GM19025 (cell line): ENCODE data around the gene GAREM1.
"Not testable (repeated sequence)": the region's sequence is repeated elsewhere in the genome, so short reads cannot be mapped to it uniquely, and the experiment has no call there.

Source experiments
- ATAC-seq: cut with Tn5 transposase; IDR thresholded peaks from one replicate; pipeline ENCODE4 v1.9.1; 2021; ENCODE audit warnings: mild to moderate bottlenecking, low read depth, moderate library complexity; ENCODE audit not compliant: unreplicated experiment

The GAREM1 gene

GRCh38 chr18:32298171-32298667 lies 172.5 kb downstream of the GAREM1 start:
- no peak for ATAC-seq

GRCh38 chr18:32297579-32298170 lies 173.0 kb downstream of the GAREM1 start:
- ATAC-seq: no peak

- no peak for ATAC-seq
Measured at GRCh38 chr18:32296851-32297250, 173.8 kb downstream of the GAREM1 start.

DNA sequence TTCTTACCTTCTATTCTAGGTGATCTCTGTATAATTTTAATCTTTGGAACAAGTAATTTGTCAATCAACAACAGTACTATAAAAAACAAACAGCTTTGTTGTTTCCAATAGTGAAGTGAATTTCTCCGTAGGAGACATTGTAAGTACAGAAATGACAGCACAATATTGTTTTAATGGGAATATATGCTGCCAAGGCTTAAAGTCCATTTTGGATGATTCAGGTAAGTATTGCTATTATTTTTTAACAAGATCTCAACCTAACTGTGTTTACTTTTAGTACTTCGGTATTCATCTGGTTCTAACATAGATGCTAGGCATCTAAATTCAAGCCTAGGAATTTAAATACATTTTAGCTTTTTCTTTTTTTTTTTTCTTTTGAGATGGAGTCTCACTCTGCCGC lies 175.1 kb downstream of the GAREM1 start:
- no peak for ATAC-seq

DNA sequence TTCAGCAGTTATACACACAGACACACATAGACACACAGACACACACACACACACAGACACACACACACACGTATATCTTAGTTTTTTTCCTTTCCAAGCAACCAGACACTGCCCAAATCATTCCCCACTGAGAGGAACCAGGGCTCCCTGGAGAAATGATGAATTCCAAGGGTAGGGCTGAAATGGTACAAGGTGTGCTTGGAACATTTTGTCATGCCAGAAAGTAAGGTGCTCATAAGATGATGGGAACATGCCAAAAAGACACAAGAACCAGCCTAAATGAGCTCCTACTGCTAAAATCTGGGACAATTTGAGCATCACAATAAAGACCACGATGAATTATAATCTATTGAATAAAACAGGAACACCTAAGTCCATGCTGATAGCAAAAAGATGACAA lies 177.6 kb downstream of the GAREM1 start:
- no peak for ATAC-seq

GRCh38 chr18:32291623-32292022 lies 179.1 kb downstream of the GAREM1 start:
- not testable (repeated sequence) for ATAC-seq

DNA sequence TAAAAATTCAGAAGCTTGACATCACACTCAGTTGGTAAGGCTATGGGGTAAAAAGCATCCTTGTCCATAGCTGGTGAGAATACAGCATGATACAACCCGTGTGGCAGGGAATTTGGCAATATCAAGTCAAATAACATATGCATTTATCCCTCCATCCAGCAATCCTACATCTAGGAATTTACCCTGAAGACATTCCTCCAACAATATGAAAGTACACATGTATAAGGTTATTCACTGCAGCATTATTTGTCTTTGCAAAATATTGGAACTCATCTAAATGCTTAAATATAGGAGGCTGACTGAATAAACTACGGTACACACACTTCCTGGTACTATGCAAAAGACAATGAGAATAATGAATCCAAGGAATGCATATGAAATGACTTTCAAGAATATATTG lies 179.9 kb downstream of the GAREM1 start:
- no peak for ATAC-seq

- ATAC-seq: no peak
Measured at GRCh38 chr18:32289483-32290075, 181.1 kb downstream of the GAREM1 start.

GRCh38 chr18:32287873-32288272 lies 182.8 kb downstream of the GAREM1 start:
- ATAC-seq: no peak

GRCh38 chr18:32287249-32287648 lies 183.4 kb downstream of the GAREM1 start:
- no peak for ATAC-seq

- ATAC-seq: no peak
Measured at GRCh38 chr18:32286749-32287148, 183.9 kb downstream of the GAREM1 start.

GRCh38 chr18:32284284-32284683 lies 186.4 kb downstream of the GAREM1 start:
- ATAC-seq: no peak

- ATAC-seq: no peak
Measured at GRCh38 chr18:32280911-32281310, 189.8 kb downstream of the GAREM1 start.

- ATAC-seq: no peak
Measured at GRCh38 chr18:32280188-32280783, 190.4 kb downstream of the GAREM1 start.

DNA sequence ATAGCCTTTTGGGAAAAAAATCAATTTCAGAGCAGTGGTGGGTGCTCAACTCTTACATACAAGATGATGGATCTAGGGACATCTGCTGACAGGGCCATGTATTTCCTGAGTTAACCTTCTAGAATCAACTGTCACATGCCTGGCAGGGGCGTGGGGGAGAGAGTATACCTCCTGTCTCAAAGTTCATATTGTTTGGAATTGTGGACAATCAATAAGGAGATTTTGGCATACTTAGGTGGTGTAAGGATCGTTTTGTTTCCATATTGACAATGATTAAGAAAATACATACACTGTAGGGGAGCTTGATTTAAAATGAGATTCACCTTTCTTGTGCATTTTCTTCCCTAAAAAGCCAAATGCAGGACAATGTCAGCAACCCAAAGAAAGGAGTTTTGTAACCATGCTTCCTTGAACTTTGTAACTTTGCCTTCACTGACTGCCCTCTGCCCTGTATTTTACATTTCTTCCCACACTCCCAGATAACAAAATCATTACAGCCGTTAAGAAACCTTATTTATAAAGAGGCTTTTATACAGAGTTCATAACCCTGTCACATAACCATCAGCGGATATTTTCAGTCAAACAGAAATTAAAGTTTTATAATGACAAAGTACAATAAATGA lies 192.4 kb downstream of the GAREM1 start:
- ATAC-seq: no peak

DNA sequence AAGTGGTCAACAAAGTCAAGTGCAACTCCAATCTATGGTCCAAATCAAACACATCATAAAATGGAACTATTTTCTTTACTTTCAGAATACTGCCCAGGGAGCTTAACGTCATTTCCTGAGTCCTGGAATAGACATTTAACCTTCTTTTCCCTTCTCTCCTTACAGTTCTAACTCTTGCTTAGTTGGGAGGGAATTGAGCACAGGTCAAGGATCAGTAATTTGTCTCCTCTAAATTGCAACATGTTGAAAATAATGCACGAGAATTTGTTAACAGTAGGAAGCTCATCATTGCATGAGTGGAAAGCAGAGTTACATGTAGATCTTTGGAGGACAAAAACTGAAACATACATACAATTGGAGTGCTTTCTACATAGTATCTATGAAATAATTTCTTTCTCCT lies 193.1 kb downstream of the GAREM1 start:
- no peak for ATAC-seq

GRCh38 chr18:32276906-32277305 lies 193.8 kb downstream of the GAREM1 start:
- ATAC-seq: no peak

DNA sequence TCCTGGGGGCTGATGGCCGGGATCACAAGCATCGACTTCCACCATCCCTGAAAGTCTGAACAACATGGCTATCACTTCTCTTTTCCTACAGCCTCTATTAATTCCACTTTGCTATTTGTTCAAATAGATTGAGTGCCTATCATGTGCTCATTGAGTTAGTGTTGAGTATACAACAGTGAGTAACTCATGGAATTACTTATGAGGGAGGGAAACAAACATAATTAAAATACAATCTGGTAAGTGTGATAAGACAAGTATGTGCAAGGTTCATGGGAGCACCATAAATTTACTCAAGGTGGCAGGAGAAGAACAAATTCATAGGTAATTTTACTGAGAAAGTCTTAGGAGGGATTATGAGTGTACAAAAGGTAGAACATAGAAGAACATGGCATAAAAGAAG lies 194.4 kb downstream of the GAREM1 start:
- no peak for ATAC-seq

DNA sequence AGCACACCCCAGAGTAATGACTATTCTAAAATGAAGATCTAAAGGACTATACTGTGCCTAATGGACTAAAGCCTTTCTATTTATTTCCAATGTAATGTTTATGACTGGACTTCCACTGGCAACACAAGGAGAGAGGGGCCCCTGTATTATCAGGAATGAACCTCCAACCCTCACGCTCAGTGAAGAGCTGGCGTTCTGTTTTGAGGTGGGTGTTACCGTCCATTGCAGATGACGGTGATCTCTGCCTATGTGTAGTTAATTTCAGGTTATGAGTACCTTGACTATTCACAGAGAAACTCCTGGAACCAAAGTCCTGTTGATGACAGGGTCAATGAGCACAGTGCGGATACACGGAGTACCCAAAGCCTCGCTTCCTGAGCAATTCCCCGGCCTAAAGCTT lies 195.5 kb downstream of the GAREM1 start:
- no peak for ATAC-seq

GRCh38 chr18:32274307-32274706 lies 196.4 kb downstream of the GAREM1 start:
- no peak for ATAC-seq

DNA sequence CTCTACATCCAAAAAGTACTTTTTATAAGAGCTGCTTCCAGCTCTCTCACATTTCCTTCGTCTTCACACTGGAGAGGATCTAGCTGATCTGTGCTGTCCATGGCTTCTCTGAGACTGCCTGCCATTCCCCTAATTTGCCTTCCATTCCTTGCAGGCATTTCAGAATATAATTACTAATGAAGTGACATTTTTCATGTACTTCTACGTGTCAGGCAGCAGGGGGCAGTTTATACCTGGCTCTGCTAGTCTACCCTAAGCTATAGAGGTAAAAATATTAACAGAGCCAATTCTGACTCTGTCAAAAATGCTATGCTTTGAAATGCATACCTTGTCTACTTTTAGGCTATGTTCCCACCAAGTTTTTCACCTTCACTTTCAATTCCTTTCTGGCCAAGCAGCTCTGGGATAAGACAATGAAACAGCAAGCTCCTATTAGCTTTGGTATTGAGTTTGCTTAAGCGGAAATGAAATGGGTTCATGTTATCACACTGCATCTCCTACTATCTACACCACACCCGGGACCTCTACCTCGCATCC lies 198.9 kb downstream of the GAREM1 start:
- ATAC-seq: no peak
